Right lobe of liver (tissue), 6 donors: Measurements from ENCODE around the gene RSU1. TPM values are rescaled to one million over a fixed set of nuclear protein-coding genes. Genes with fewer than 3 reads are reported as not detected.

Source experiments
- ATAC-seq, 4 donors: fragments of 200-7000 bp; cut with Tn5 transposase; one replicate each; pipeline ENCODE4 v1.9.1; 2020; ENCODE audit warnings: mild to moderate bottlenecking in 4 of 4, moderate library complexity in 4 of 4
- DNase-seq, 3 donors: peaks; one replicate each; pipeline ENCODE4 v3.0.0-alpha.2; 2020
- H3K27ac ChIP-seq, 3 donors: fragments of 200-600 bp; one replicate each; pipeline ENCODE4 v1.8.0; 2022
- H3K27me3 ChIP-seq, 2 donors: fragments of 200-600 bp; one replicate each; pipeline ENCODE4 v1.8.0; 2022
- H3K36me3 ChIP-seq, 4 donors: fragments of 200-600 bp; sonication (generic) in 1 of 4; one replicate each; pipeline versions ENCODE4 v1.5.1 to v1.8.0; 2017 to 2022; ENCODE audit warnings: control low read depth in 1 of 4
- H3K4me1 ChIP-seq, 4 donors: fragments of 200-600 bp; sonication (generic) in 1 of 4; one replicate each; pipeline versions ENCODE4 v1.5.1 to v1.8.0; 2017 to 2022; ENCODE audit warnings: control low read depth in 1 of 4
- H3K4me3 ChIP-seq, 3 donors: fragments of 200-600 bp; one replicate each; pipeline ENCODE4 v1.8.0; 2022
- H3K9me3 ChIP-seq, 4 donors: fragments of 200-600 bp; sonication (generic) in 1 of 4; one replicate each; pipeline versions ENCODE4 v1.5.1 to v1.8.0; 2017 to 2022; ENCODE audit warnings: control low read depth in 1 of 4
- POLR2A ChIP-seq: fragments of 450-650 bp; IDR thresholded peaks from one replicate; pipeline ENCODE4 v1.6.1; 2017; ENCODE audit warnings: antibody characterized with exemption, mild to moderate bottlenecking
- WGBS: methylation state at CpG from one replicate; pipeline ENCODE4 v1.1.6; 2018; ENCODE audit warnings: low coverage, low lambda C conversion rate; ENCODE audit not compliant: insufficient coverage; ENCODE audit errors: missing lambda C conversion rate; 5-methylcytosine and 5-hydroxymethylcytosine counted together
- intact Hi-C, 2 donors: fragments of 100-400 bp; cut with DNase I; formaldehyde crosslinking; loops; one replicate each; pipeline versions ENCODE4 v1.11.2 to v1.14.1; 2022
- total RNA-seq, 6 experiments: library from RNA; depleted of rRNA in 2 of 6; stranded (reverse); fragments of >200 nt in 2 of 6; fragmentation: NEBNext Ultra II Directional in 3 of 6; extraction: Animal tissue kit (Norgen Biotek cat#: 25700) in 3 of 6; gene quantifications; one replicate each; pipeline versions ENCODE4 v1.1.0 to v1.2.4, GENCODE V29; 2016 to 2023
- TF ChIP-seq, protein P1 (sequence below), 4 donors: fragments of 200-600 bp in 3 of 4; fragments of 450-650 bp in 1 of 4; IDR thresholded peaks; one replicate each; pipeline versions ENCODE4 v1.5.1 to v1.8.0; 2016 to 2022; ENCODE audit warnings: antibody characterized with exemption in 4 of 4, mild to moderate bottlenecking in 2 of 4
- donor health status: DM: no; HTN: yes; CAD: no.
- donor health status: DM: no; HTN: no; CAD: no.
- donor health status: DM: no; HTN: no; CAD: no.
- donor health status: DM: no; HTN: yes; CAD: no.
- donor health status: DM: no; HTN: yes; CAD: no.

Gene RSU1
- total RNA-seq, 6 experiments from 2014 or later: 24.1 to 44.5 (median 28.4) TPM

DNA sequence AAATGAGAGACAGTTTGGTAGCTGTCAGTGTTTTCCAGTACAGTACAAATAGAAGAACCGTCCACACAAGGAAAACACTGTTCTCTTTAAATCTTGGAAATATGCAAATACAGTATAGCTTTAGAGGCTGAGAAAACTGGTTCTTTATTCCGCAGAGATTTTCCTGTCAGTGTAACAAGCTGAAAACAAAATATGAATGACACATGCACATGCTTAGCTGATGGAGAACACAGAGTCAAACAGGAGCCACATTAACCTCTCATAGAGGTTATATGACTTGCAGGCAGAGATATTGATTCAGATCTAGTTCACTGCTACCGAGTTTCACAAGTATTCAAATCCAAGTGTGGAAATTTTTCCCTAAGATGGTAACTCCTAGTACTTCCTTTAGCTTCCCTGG, 160.3 kb downstream of the RSU1 start:
- Histone ChIP-seq H3K9me3 (no peaks in the 10 kb centered on the region), H3K36me3 (no peaks in the 10 kb centered on the region), H3K27me3 (no peaks in the 10 kb centered on the region), H3K27ac (no peak overlapping the region), H3K4me3 (no peak overlapping the region), H3K4me1 (no peaks in the 10 kb centered on the region)
- ATAC-seq (no peak), DNase-seq (no peak)
- intact Hi-C loops: no loop called here
- TF ChIP-seq, protein P1, sequence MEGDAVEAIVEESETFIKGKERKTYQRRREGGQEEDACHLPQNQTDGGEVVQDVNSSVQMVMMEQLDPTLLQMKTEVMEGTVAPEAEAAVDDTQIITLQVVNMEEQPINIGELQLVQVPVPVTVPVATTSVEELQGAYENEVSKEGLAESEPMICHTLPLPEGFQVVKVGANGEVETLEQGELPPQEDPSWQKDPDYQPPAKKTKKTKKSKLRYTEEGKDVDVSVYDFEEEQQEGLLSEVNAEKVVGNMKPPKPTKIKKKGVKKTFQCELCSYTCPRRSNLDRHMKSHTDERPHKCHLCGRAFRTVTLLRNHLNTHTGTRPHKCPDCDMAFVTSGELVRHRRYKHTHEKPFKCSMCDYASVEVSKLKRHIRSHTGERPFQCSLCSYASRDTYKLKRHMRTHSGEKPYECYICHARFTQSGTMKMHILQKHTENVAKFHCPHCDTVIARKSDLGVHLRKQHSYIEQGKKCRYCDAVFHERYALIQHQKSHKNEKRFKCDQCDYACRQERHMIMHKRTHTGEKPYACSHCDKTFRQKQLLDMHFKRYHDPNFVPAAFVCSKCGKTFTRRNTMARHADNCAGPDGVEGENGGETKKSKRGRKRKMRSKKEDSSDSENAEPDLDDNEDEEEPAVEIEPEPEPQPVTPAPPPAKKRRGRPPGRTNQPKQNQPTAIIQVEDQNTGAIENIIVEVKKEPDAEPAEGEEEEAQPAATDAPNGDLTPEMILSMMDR (IDR thresholded peaks at IDR 0.05): no peak
- TF ChIP-seq POLR2A: no peak
- WGBS: 86% methylated on average over 3 of the region's 3 CpGs

DNA sequence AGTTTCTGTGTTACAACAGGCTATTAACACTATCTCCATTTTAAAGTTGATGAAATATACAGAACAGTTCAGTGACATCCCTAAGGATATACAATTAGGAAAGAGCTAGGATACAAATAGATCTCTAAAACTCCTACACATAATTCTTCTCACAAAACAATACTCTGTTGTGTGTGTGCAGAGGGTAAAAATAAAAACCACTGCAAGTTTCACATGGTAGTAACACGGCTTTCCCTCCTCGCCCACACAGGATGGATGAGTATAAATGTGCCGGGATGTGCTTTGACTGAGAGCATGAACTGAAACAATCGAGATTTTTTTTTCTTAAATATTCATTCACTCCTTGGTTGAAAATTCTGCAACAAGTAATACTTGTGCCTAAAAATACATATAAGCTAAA, 164.0 kb downstream of the RSU1 start:
- no peak for TF ChIP-seq POLR2A
- TF ChIP-seq, protein P1 (IDR thresholded peaks at IDR 0.05): no peak
- ATAC-seq: no peak
- intact Hi-C loops: no loop called here
- Histone ChIP-seq H3K4me1 (no peaks in the 10 kb centered on the region), H3K9me3 (no peaks in the 10 kb centered on the region), H3K27me3 (no peaks in the 10 kb centered on the region), H3K27ac (no peak overlapping the region), H3K4me3 (no peak overlapping the region), H3K36me3 (no peaks in the 10 kb centered on the region)
- no peak for DNase-seq
- WGBS: 87% methylated on average over 4 of the region's 4 CpGs

DNA sequence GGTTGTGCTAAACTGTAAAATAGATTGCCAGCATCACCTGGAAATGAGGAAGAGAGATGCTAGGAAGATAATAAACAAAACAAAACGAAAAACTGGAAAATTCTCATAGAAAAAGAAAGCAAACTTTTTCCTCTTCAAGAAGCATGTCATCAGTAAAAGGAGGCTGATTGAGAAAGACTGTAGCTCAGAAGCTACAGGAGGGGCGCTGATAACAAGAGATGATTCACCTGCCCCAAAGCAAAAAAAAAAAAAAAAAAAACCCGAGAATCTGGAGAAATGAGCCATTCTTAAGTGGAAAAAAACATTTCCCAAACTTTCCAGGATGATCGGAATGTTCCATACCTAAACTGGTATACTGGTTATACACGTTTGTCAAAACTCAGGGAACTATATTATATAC, 165.1 kb downstream of the RSU1 start:
- H3K4me3 ChIP-seq: no peak overlapping the region
- whole genome bisulfite sequencing: 85% methylated on average over 5 of the region's 5 CpGs
- H3K27me3 ChIP-seq: no peaks in the 10 kb centered on the region
- intact Hi-C loops: no loop called here
- H3K4me1 ChIP-seq: no peaks in the 10 kb centered on the region
- no peaks in the 10 kb centered on the region for H3K36me3 ChIP-seq
- H3K27ac ChIP-seq: no peak overlapping the region
- ATAC-seq: no peak
- TF ChIP-seq, protein P1 (IDR thresholded peaks at IDR 0.05): no peak
- TF ChIP-seq POLR2A: no peak
- no peaks in the 10 kb centered on the region for H3K9me3 ChIP-seq
- no peak for DNase-seq

DNA sequence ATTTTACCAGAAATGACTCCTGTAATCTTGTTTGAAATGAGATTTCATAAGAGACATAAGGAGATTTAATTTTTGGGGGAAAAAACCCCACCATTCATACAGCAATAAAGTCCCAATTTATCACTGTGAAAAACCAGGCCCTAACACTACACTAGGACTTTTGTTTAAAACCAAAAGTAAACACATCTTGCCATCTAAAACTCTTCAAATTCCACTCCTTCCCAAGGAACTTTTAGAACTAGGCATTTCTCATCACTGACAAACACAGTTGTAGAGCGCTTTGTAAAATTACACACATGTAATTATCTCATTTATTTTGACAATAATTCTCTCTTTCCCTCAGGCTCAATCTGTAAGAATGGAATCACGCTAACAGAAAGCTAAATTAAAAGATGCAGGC, 167.5 kb downstream of the RSU1 start:
- H3K27me3 ChIP-seq: no peaks in the 10 kb centered on the region
- no peak for TF ChIP-seq POLR2A
- TF ChIP-seq, protein P1 (IDR thresholded peaks at IDR 0.05): no peak
- no peaks in the 10 kb centered on the region for H3K4me1 ChIP-seq
- H3K27ac ChIP-seq: no peak overlapping the region
- ATAC-seq: no peak
- no peaks in the 10 kb centered on the region for H3K9me3 ChIP-seq
- H3K36me3 ChIP-seq: no peaks in the 10 kb centered on the region
- H3K4me3 ChIP-seq: no peak overlapping the region
- no peak for DNase-seq
- WGBS: 100% methylated on average over 2 of the region's 2 CpGs
- intact Hi-C loops: no loop called here

DNA sequence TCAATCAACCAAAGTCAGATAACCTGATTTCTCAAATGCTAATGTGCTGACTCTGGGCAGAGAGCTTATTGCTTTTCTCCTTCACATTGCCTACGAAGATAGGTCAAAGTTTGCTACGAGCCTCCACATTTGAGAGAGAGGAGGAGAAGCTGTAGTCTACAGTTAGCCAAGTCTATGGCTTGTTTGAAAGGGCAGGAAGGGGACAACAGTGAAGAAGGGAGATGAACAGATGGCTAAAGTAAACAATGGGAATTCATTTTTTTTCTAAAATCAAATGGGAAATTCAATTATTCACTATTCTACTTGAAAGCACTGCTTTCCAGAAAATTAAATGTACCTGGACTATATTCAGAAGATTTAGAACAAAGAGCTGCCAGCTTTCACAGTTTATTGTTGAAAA, 168.9 kb downstream of the RSU1 start:
- Histone ChIP-seq H3K4me1 (no peaks in the 10 kb centered on the region), H3K4me3 (no peak overlapping the region), H3K36me3 (no peaks in the 10 kb centered on the region), H3K27me3 (no peaks in the 10 kb centered on the region), H3K9me3 (no peaks in the 10 kb centered on the region), H3K27ac (no peak overlapping the region)
- DNase-seq (no peak), ATAC-seq (no peak)
- TF ChIP-seq POLR2A: no peak
- TF ChIP-seq, protein P1 (IDR thresholded peaks at IDR 0.05): no peak
- 90% methylated on average over 2 of the region's 2 CpGs for WGBS
- intact Hi-C loops: no loop called here
